Measurements from ENCODE around the gene SPSB1.

SPSB1 gene

GRCh38 chr1:9292361-9293240 lies at the start of gene SPSB1:
Gene SPSB1 (plus strand): TSS chr1:9292894. CDS start chr1:9355892, 62,998 bp downstream.
- DNase-seq (ENCODE audit: low read depth in 3 of 3), result no peak

GRCh38 chr1:9243066-9243739 lies 49.5 kb upstream of the SPSB1 start:
- DNase-seq (ENCODE audit: low read depth in 3 of 3), result no peak

- no peak for DNase-seq (ENCODE audit: low read depth in 3 of 3)
Observed at GRCh38 chr1:9244501-9245229, 48.0 kb upstream of the SPSB1 start.

GRCh38 chr1:9245230-9245619 lies 47.5 kb upstream of the SPSB1 start:
- DNase-seq (ENCODE audit: low read depth in 3 of 3), result no peak

DNA sequence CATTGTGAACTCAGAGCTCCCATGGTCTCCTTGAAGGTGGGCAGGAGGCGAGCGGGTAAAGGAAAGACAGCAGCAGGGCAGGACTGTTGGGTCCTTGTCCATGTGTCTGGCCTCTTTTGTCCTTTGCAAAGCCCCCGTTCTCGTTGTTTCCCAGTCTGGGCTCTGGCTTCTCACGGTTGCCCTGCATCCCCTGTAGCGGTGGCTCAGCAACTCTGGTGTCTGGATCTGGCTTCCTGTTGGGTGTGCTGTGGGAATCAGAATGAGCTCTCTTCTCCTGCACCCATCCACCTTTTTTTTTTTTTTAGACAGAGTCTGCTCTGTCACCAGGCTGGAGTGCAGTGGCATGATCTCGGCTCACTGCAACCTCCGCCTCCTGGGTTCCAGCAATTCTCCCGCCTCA lies 47.0 kb upstream of the SPSB1 start:
- DNase-seq (ENCODE audit: low read depth in 3 of 3), result no peak

GRCh38 chr1:9246215-9246614 lies 46.5 kb upstream of the SPSB1 start:
- no peak for DNase-seq (ENCODE audit: low read depth in 3 of 3)

- DNase-seq (ENCODE audit: low read depth in 3 of 3), result no peak
Observed at GRCh38 chr1:9246841-9247785, 45.6 kb upstream of the SPSB1 start.

DNA sequence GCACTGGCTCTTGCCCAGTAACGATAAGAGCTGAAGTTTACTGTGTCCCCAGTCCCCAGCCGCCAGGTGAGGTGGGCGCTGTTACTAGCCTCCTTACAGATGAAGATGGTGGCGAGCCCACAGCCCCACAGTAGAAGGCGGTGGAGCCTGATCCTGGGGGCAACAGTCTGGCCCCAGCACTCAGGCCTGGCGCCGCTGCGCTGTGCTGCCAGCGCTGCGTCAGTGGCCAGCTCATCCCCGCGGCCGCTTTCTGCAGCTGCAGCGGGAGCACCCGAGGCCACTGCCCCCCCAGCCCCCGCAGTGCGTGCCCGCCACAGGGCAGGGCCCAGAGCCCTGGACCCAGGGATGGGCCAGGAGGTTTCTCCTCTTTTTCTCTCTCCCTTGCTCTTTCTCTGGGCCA lies 44.8 kb upstream of the SPSB1 start:
- DNase-seq (ENCODE audit: low read depth in 3 of 3), result no peak

DNA sequence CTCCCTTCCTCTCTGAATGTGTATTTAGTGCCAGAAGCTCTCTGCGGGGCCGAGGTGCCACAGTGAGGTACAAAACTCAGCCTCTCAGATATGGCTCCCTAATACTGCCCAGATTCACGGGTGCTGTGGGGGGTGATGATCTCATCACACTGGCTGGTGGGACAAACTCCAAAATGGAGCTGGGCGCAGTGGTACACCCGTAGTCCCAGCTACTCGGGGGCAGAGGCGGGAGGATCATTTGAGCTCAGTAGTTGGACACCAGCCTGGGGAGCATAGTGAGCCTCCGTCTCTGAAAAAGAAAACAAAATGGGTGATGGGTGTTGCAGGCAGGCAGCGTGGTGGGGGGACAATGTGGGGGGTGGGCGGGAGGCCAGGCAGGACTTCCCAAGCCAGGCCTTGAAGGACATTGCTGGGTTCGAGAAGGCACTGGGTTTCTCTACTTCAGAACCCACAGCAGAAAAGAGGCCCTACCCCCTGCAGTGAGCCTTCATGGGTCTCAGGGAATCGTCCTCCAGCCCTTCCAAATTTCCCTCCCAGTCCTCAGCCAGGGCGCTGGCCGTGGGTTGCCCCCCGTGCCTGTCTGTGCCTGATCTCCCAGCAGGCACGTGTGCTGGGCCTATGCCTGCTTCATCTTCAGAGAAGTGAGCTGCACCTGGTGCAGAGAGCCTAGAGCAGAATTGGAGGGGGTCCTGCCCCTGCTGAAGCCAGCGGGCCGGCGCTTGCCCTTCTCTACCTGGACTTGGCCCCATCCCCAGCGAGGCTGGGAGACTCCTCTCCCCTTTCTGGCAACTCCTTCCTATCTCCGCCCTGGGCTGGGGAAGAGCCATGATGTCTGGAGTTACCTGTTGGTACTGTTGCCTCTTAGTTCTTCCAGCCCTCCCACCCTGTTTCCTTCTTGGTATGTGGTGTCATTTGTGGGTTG lies 44.1 kb upstream of the SPSB1 start:
- no peak for DNase-seq (ENCODE audit: low read depth in 3 of 3)

GRCh38 chr1:9249263-9249533 lies 43.5 kb upstream of the SPSB1 start:
- DNase-seq (ENCODE audit: low read depth in 3 of 3), result no peak

DNA sequence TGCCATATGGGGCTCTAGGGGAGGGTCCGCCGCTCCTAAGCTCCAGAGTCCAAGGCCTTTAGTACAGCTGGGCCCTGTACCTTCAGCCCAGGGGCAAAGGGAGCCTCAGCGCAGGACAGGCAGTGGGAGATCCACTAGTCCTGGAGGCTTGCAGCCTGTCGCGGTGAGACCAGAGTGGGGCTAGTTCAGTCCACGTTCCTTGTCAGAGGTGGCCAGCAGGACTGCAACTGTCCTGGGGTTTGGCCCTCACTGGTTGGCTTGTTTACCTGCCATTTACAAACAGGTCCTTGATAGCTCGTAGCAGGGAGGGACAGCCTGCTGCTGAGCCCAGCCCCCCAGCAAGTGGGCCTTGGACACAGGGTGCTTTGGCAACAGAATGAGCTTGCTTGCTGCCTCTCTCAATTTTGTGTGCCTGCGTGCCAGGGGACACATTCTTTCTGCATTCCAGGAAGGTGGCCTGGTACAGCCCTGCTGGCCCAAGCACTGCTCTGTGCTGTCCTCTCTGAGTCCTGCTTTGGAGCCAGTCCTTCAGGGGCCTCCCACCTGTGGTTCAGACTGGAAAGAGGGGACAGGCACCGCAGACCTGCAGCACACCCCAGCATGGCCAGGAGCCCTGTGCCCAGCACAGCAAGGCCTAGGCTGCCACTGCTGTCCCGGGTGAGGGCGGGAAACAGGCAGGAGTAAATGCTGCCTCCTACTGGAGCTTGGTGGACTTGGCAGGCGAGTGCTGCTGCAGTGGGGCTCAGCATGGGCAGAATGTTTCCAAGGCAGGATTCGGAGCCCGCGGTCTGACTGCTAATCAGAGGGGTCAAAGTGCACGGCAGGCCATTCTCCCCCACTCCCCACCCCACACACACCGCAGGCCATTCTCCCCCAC lies 42.9 kb upstream of the SPSB1 start:
- DNase-seq (ENCODE audit: low read depth in 3 of 3), result no peak

DNA sequence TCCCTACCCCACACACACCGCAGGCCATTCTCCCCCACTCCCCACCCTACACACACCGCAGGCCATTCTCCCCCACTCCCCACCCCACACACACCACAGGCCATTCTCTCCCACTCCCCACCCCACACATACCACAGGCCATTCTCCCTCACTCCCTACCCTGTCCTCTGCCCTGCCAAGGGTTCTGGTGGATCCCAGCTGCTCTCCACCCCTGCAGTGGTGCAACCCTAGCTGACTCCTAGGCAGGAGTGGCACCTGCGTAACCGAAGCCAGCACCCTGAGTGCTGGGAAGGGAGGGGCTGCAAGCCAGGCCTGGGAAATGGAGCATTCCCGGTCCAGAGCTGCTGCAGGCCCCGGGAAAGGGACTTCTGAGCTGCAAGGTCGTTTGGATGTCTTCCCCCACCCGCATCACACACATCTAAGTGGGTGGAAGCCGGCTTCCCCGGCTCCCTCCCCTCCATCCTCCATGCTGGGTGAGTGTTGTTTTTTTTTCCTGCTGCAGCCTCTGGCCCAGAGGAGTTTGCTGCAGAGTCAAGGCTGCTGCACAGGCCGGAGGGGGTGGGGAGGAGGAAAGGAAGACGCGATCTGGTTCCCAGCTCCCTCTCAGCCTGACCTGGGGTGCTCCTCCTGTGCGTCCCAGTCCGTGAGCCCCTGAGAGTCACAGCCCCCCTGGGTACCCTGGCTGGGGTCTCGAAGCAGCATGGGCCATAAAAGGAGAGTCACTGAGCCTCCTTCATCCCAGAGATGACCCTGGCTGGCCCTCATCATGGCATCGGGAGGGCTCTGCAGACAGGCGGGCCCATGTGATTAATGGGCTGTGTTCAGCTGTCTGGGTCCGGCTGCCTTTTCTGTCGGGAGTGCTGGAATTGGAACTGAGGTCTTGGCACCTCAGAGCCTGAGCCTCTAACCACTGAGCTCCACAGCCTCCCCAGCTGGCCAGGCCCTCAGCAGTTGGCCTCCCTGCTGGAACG lies 42.0 kb upstream of the SPSB1 start:
- DNase-seq (ENCODE audit: low read depth in 3 of 3), result no peak

GRCh38 chr1:9251501-9251900 lies 41.2 kb upstream of the SPSB1 start:
- DNase-seq (ENCODE audit: low read depth in 3 of 3), result no peak

DNA sequence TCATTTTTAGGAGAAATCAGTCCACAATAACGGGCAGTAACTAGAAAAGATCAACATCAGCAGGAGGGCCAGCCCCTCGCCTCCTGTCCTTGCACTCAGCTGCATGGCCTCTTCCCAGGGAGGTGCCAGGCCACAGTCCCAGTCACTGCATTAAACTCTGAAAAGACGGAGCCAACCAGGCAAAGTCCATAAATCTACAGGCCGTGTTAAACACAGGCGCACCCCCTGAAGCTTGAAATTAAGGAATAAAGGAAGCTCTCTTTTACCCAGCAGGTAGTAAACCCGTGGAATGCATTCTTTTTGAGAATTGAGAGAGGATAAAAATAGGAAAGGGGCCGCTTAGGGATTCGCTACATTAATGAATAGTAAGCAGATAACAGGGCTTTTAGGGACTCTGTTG lies 39.7 kb upstream of the SPSB1 start:
- no peak for DNase-seq (ENCODE audit: low read depth in 3 of 3)

GRCh38 chr1:9253453-9254105 lies 39.1 kb upstream of the SPSB1 start:
- no peak for DNase-seq (ENCODE audit: low read depth in 3 of 3)

DNA sequence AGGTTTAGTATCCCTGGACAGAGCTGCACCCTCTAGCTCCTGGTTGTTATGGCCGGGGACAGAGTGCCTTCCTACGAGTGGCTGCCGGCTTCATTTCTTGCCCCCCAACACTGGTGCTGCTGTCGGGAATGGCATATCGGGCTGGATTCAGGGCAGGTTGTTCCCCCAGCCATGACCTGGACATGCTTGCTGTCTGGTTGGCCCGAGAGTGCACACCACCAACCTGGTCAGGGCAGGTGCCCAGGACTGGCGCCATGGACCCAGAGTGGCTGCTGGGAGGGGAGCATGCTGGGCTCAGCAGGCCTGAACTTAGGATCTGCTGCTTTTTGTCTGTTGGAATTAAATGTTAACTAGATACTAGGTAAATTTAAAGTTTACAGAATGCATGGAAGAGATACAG lies 36.4 kb upstream of the SPSB1 start:
- no peak for DNase-seq (ENCODE audit: low read depth in 3 of 3)

- DNase-seq (ENCODE audit: low read depth in 3 of 3), result no peak
Observed at GRCh38 chr1:9257851-9258250, 34.8 kb upstream of the SPSB1 start.

DNA sequence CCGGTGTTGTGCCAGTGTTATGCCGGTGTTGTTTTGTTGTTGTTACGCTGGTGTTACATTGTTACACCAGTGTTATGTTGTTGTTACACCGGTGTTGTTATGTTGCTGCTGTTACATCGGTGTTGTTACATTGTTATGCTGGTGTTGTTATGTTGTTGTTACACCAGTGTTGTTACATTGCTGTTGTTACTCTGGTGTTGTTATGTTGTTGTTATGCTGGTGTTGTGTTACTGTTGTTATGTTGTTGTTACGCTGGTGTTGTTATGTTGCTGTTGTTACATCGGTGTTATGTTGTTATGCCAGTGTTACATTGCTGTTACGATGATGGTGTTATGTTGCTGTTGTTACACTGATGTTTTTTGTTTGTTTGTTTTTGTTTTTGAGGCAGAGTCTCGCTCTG lies 34.1 kb upstream of the SPSB1 start:
- no peak for DNase-seq (ENCODE audit: low read depth in 3 of 3)
